Skeletal muscle satellite cell (primary cell): ENCODE results near the gene UBD.

Experiments
- H3K27me3 ChIP-seq: 2 replicates; pipeline ENCODE4 v1.7.0; 2013; ENCODE audit warnings: low read length; ENCODE audit not compliant: control insufficient read depth, insufficient read depth
- H3K36me3 ChIP-seq: 2 replicates; pipeline ENCODE4 v1.7.0; 2013; ENCODE audit warnings: mild to moderate bottlenecking, control low read depth, low read length; ENCODE audit not compliant: insufficient read depth
- H3K4me1 ChIP-seq: 2 replicates; pipeline ENCODE4 v1.7.0; 2013; ENCODE audit warnings: low read length; ENCODE audit not compliant: control insufficient read depth, insufficient read depth
- H3K4me2 ChIP-seq: 2 replicates; pipeline ENCODE4 v1.7.0; 2013; ENCODE audit warnings: mild to moderate bottlenecking, low read length
- H3K4me3 ChIP-seq: 2 replicates; pipeline ENCODE4 v1.7.0; 2013; ENCODE audit warnings: low read length
- H3K9ac ChIP-seq: 2 replicates; pipeline ENCODE4 v1.7.0; 2013; ENCODE audit warnings: mild to moderate bottlenecking, low read depth, low read length, moderate library complexity
- H3K9me3 ChIP-seq: replicated peaks from 2 replicates; pipeline ENCODE4 v1.7.0; 2013; ENCODE audit warnings: mild to moderate bottlenecking, control low read depth, low read length

Gene UBD

GRCh38 chr6:29558439-29559079, 973 bp downstream of the UBD start:
- Histone ChIP-seq H3K4me3 (no peak overlapping the region), H3K27me3 (peaks cover 12% of the 10 kb centered on the region), H3K4me1 (no peaks in the 10 kb centered on the region), H3K4me2 (no peak overlapping the region), H3K9me3 (no peaks in the 10 kb centered on the region), H3K36me3 (no peaks in the 10 kb centered on the region), H3K9ac (no peak overlapping the region)

GRCh38 chr6:29557320-29557719, 2.2 kb downstream of the UBD start:
- Histone ChIP-seq H3K4me3 (no peak overlapping the region), H3K4me1 (no peaks in the 10 kb centered on the region), H3K4me2 (no peak overlapping the region), H3K27me3 (peaks cover 22% of the 10 kb centered on the region), H3K36me3 (no peaks in the 10 kb centered on the region), H3K9ac (no peak overlapping the region), H3K9me3 (no peaks in the 10 kb centered on the region)

GRCh38 chr6:29554764-29555163, 4.8 kb downstream of the UBD start:
- Histone ChIP-seq H3K27me3 (peaks cover 24% of the 10 kb centered on the region), H3K36me3 (no peaks in the 10 kb centered on the region), H3K9ac (no peak overlapping the region), H3K4me2 (no peak overlapping the region), H3K4me3 (no peak overlapping the region), H3K4me1 (no peaks in the 10 kb centered on the region), H3K9me3 (no peaks in the 10 kb centered on the region)

- Histone ChIP-seq H3K36me3 (no peaks in the 10 kb centered on the region), H3K4me1 (no peaks in the 10 kb centered on the region), H3K9ac (no peak overlapping the region), H3K4me3 (peak overlapping the region; percentile 24), H3K27me3 (peaks cover 26% of the 10 kb centered on the region), H3K4me2 (peak overlapping the region; percentile 23), H3K9me3 (no peaks in the 10 kb centered on the region)
Measured at GRCh38 chr6:29553268-29554057, 6.1 kb downstream of the UBD start.

GRCh38 chr6:29552512-29553051, 7.0 kb downstream of the UBD start:
- Histone ChIP-seq H3K9me3 (no peaks in the 10 kb centered on the region), H3K36me3 (no peaks in the 10 kb centered on the region), H3K4me2 (no peak overlapping the region), H3K27me3 (peaks cover 26% of the 10 kb centered on the region), H3K9ac (no peak overlapping the region), H3K4me3 (no peak overlapping the region), H3K4me1 (no peaks in the 10 kb centered on the region)

- Histone ChIP-seq H3K9ac (no peak overlapping the region), H3K4me1 (no peaks in the 10 kb centered on the region), H3K36me3 (no peaks in the 10 kb centered on the region), H3K9me3 (no peaks in the 10 kb centered on the region), H3K4me2 (no peak overlapping the region), H3K27me3 (peaks cover 5% of the 10 kb centered on the region), H3K4me3 (no peak overlapping the region)
Measured at GRCh38 chr6:29547573-29547972, 12.0 kb downstream of the UBD start.

- H3K4me3 ChIP-seq: no peak overlapping the region
- no peak overlapping the region for H3K4me2 ChIP-seq
- H3K9me3 ChIP-seq: no peaks in the 10 kb centered on the region
- no peaks in the 10 kb centered on the region for H3K4me1 ChIP-seq
- H3K36me3 ChIP-seq: no peaks in the 10 kb centered on the region
- H3K27me3 ChIP-seq: no peaks in the 10 kb centered on the region
- no peak overlapping the region for H3K9ac ChIP-seq
Measured at GRCh38 chr6:29537714-29538403, 21.7 kb downstream of the UBD start.

- Histone ChIP-seq H3K27me3 (no peaks in the 10 kb centered on the region), H3K4me3 (no peak overlapping the region), H3K4me2 (no peak overlapping the region), H3K4me1 (no peaks in the 10 kb centered on the region), H3K36me3 (no peaks in the 10 kb centered on the region), H3K9me3 (peaks cover 6% of the 10 kb centered on the region), H3K9ac (no peak overlapping the region)
Measured at GRCh38 chr6:29532320-29532951, 27.1 kb downstream of the UBD start.

- H3K27me3 ChIP-seq: no peaks in the 10 kb centered on the region
- H3K4me2 ChIP-seq: no peak overlapping the region
- H3K4me3 ChIP-seq: no peak overlapping the region
- no peaks in the 10 kb centered on the region for H3K4me1 ChIP-seq
- H3K9me3 ChIP-seq: peaks cover 6% of the 10 kb centered on the region
- H3K9ac ChIP-seq: no peak overlapping the region
- H3K36me3 ChIP-seq: no peaks in the 10 kb centered on the region
Measured at GRCh38 chr6:29531668-29532067, 27.9 kb downstream of the UBD start.

- H3K4me2 ChIP-seq: no peak overlapping the region
- H3K36me3 ChIP-seq: no peaks in the 10 kb centered on the region
- no peak overlapping the region for H3K4me3 ChIP-seq
- peaks cover 6% of the 10 kb centered on the region for H3K9me3 ChIP-seq
- no peak overlapping the region for H3K9ac ChIP-seq
- no peaks in the 10 kb centered on the region for H3K4me1 ChIP-seq
- H3K27me3 ChIP-seq: no peaks in the 10 kb centered on the region
Measured at GRCh38 chr6:29530671-29531310, 28.7 kb downstream of the UBD start.

- no peaks in the 10 kb centered on the region for H3K36me3 ChIP-seq
- H3K4me2 ChIP-seq: no peak overlapping the region
- no peak overlapping the region for H3K9ac ChIP-seq
- no peaks in the 10 kb centered on the region for H3K4me1 ChIP-seq
- H3K9me3 ChIP-seq: peaks cover 6% of the 10 kb centered on the region
- H3K4me3 ChIP-seq: no peak overlapping the region
- no peaks in the 10 kb centered on the region for H3K27me3 ChIP-seq
Measured at GRCh38 chr6:29529956-29530355, 29.6 kb downstream of the UBD start.
